H9 (cell line): ENCODE results near the gene EHMT2. TPM values are rescaled to one million over a fixed set of nuclear protein-coding genes. Genes with fewer than 3 reads are reported as not detected.

ENCODE experiments used
- DNase-seq: peaks from one replicate; pipeline ENCODE4 v3.0.0-alpha.2; 2017
- H2AFZ ChIP-seq: one replicate; pipeline ENCODE4 v1.6.1; 2013; ENCODE audit warnings: mild to moderate bottlenecking, low read length, control low read depth, moderate library complexity
- H2AK5ac ChIP-seq: 2 replicates; pipeline ENCODE4 v1.6.1; 2013; ENCODE audit warnings: low read length, control low read depth, mixed read lengths; ENCODE audit not compliant: insufficient read length
- H2BK120ac ChIP-seq: one replicate; pipeline ENCODE4 v1.6.1; 2013; ENCODE audit warnings: low read depth, mild to moderate bottlenecking, low read length, control low read depth, inconsistent platforms; ENCODE audit not compliant: poor library complexity, severe bottlenecking
- H2BK12ac ChIP-seq: 2 replicates; pipeline ENCODE4 v1.6.1; 2013; ENCODE audit warnings: low read length, control low read depth, mixed read lengths, low read depth; ENCODE audit not compliant: insufficient read length
- H2BK15ac ChIP-seq: 2 replicates; pipeline ENCODE4 v1.6.1; 2013; ENCODE audit warnings: low read depth, low read length, control low read depth
- H2BK20ac ChIP-seq: one replicate; pipeline ENCODE4 v1.6.1; 2013; ENCODE audit warnings: low read depth, mild to moderate bottlenecking, low read length, control low read depth, inconsistent platforms; ENCODE audit not compliant: poor library complexity, severe bottlenecking
- H2BK5ac ChIP-seq: 2 replicates; pipeline ENCODE4 v1.6.1; 2013; ENCODE audit warnings: low read length, control low read depth, mixed read lengths; ENCODE audit not compliant: insufficient read length
- H3K14ac ChIP-seq: 2 replicates; pipeline ENCODE4 v1.6.1; 2013; ENCODE audit warnings: low read length, control low read depth; ENCODE audit not compliant: insufficient read depth
- H3K18ac ChIP-seq: 2 replicates; pipeline ENCODE4 v1.6.1; 2013; ENCODE audit warnings: low read depth, mild to moderate bottlenecking, mixed read lengths, low read length, control low read depth; ENCODE audit not compliant: insufficient read length
- H3K23ac ChIP-seq: 2 replicates; pipeline ENCODE4 v1.6.1; 2013; ENCODE audit warnings: low read length, control low read depth, mixed read lengths, low read depth; ENCODE audit not compliant: insufficient read length
- H3K23me2 ChIP-seq: 2 replicates; pipeline ENCODE4 v1.6.1; 2013; ENCODE audit warnings: low read depth, mild to moderate bottlenecking, mixed read lengths, low read length, control low read depth; ENCODE audit not compliant: insufficient read length, poor library complexity, severe bottlenecking
- H3K27ac ChIP-seq: 2 replicates; pipeline ENCODE4 v1.5.1; 2013; ENCODE audit warnings: low read length, control low read depth, mixed read lengths, low read depth; ENCODE audit not compliant: insufficient read length
- H3K27me3 ChIP-seq: 2 replicates; pipeline ENCODE4 v1.6.1; 2013; ENCODE audit warnings: low read length, control low read depth, inconsistent platforms; ENCODE audit not compliant: insufficient read depth
- H3K4ac ChIP-seq: 2 replicates; pipeline ENCODE4 v1.6.1; 2013; ENCODE audit warnings: low read depth, mild to moderate bottlenecking, control low read depth, inconsistent platforms, low read length, moderate library complexity
- H3K4me1 ChIP-seq: 2 replicates; pipeline ENCODE4 v1.6.1; 2013; ENCODE audit warnings: low read length, control low read depth, inconsistent platforms; ENCODE audit not compliant: insufficient read depth
- H3K4me2 ChIP-seq: 2 replicates; pipeline ENCODE4 v1.6.1; 2013; ENCODE audit warnings: low read length, control low read depth, mixed read lengths; ENCODE audit not compliant: insufficient read length, insufficient read depth
- H3K56ac ChIP-seq: 2 replicates; pipeline ENCODE4 v1.6.1; 2013; ENCODE audit warnings: low read depth, mild to moderate bottlenecking, mixed read lengths, low read length, control low read depth; ENCODE audit not compliant: insufficient read length
- H3K79me1 ChIP-seq: 2 replicates; pipeline ENCODE4 v1.6.1; 2013; ENCODE audit warnings: low read depth, mild to moderate bottlenecking, moderate library complexity, low read length, control low read depth, inconsistent platforms; ENCODE audit not compliant: insufficient read depth, poor library complexity, severe bottlenecking
- H3K79me2 ChIP-seq: 2 replicates; pipeline ENCODE4 v1.6.1; 2013; ENCODE audit warnings: low read length, control low read depth, inconsistent platforms; ENCODE audit not compliant: insufficient read depth
- H3K9ac ChIP-seq: 2 replicates; pipeline ENCODE4 v1.6.1; 2013; ENCODE audit warnings: low read length, control low read depth, mixed read lengths; ENCODE audit not compliant: insufficient read length; ENCODE audit errors: extremely low read depth
- H3K9me3 ChIP-seq: one replicate; pipeline ENCODE4 v1.6.1; 2013; ENCODE audit warnings: low read depth, low read length, inconsistent platforms; ENCODE audit not compliant: control insufficient read depth
- H3T11ph ChIP-seq: one replicate; pipeline ENCODE4 v1.6.1; 2013; ENCODE audit warnings: mild to moderate bottlenecking, low read length, control low read depth, inconsistent platforms
- H4K20me1 ChIP-seq: one replicate; pipeline ENCODE4 v1.6.1; 2013; ENCODE audit not compliant: control insufficient read depth, insufficient read length, insufficient read depth
- H4K5ac ChIP-seq: 2 replicates; pipeline ENCODE4 v1.6.1; 2013; ENCODE audit warnings: low read depth, mild to moderate bottlenecking, mixed read lengths, low read length, control low read depth; ENCODE audit not compliant: insufficient read length
- H4K8ac ChIP-seq: replicated peaks from 2 replicates; pipeline ENCODE4 v1.6.1; 2013; ENCODE audit warnings: low read length, control low read depth, mixed read lengths, low read depth; ENCODE audit not compliant: insufficient read length
- H4K91ac ChIP-seq: 2 replicates; pipeline ENCODE4 v1.6.1; 2013; ENCODE audit warnings: low read depth, mild to moderate bottlenecking, moderate library complexity, mixed read lengths, low read length, control low read depth; ENCODE audit not compliant: insufficient read length
- H3K27ac Mint-ChIP-seq, 3 experiments: 2 replicates in 2 of 3; 3 replicates in 1 of 3; pipeline ENCODE4 v1.8.0; 2020 to 2021; ENCODE audit warnings: mixed read lengths in 3 of 3, mild to moderate bottlenecking in 1 of 3, moderate library complexity in 1 of 3
- H3K27me3 Mint-ChIP-seq: 2 replicates; pipeline ENCODE4 v1.8.0; 2021; ENCODE audit warnings: low read depth, mild to moderate bottlenecking, moderate library complexity, mixed read lengths
- H3K36me3 Mint-ChIP-seq, 3 experiments: 2 replicates in 2 of 3; 3 replicates in 1 of 3; pipeline ENCODE4 v1.8.0; 2020 to 2021; ENCODE audit warnings: low read depth in 3 of 3, mixed read lengths in 3 of 3; ENCODE audit not compliant: insufficient read depth in 1 of 3
- H3K4me1 Mint-ChIP-seq, 2 experiments: 2 replicates each; pipeline ENCODE4 v1.8.0; 2020; ENCODE audit warnings: mixed read lengths in 2 of 2
- H3K4me3 Mint-ChIP-seq, 2 experiments: 2 replicates in 1 of 2; 3 replicates in 1 of 2; pipeline ENCODE4 v1.8.0; 2020 to 2021; ENCODE audit warnings: mild to moderate bottlenecking in 2 of 2, mixed read lengths in 2 of 2, moderate library complexity in 1 of 2
- H3K9me3 Mint-ChIP-seq, 2 experiments: 2 replicates in 1 of 2; 3 replicates in 1 of 2; pipeline ENCODE4 v1.8.0; 2020; ENCODE audit warnings: mild to moderate bottlenecking in 2 of 2, mixed read lengths in 2 of 2, moderate library complexity in 1 of 2
- CTCF ChIP-seq: fragments of 200-600 bp; sonication (generic); conservative IDR thresholded peaks from 3 replicates; pipeline ENCODE4 v1.8.0; 2021; ENCODE audit warnings: antibody characterized with exemption, mild to moderate bottlenecking
- WGBS: extraction: QIAGEN DNeasy Blood & Tissue Kit; methylation state at CpG from one replicate; pipeline ENCODE4 v1.1.7; 2013; ENCODE audit warnings: missing lambda C conversion rate, low lambda C conversion rate, mixed read lengths; ENCODE audit not compliant: insufficient read length; ENCODE audit errors: extremely low coverage; 5-methylcytosine and 5-hydroxymethylcytosine counted together
- total RNA-seq: library from RNA; stranded (reverse); gene quantifications from 2 replicates; pipeline ENCODE4 v1.2.1, GENCODE V29; 2021

Gene EHMT2
- total RNA-seq, 1 experiment from 2014 or later, result 124 TPM

- TF ChIP-seq CTCF, result no peak
- H2AFZ ChIP-seq, result no peak overlapping the region
- no CpG with 5 or more reads among the region's 11 CpGs for WGBS
These were observed 48.9 kb upstream of the EHMT2 start for GRCh38 chr6:31946370-31946885.

More at GRCh38 chr6:31946370-31946885, 48.9 kb upstream of the EHMT2 start:
- Histone ChIP-seq H3K9ac (no peak overlapping the region), H4K8ac (no peak overlapping the region), H3T11ph (no peak overlapping the region), H3K14ac (no peak overlapping the region), H2BK15ac (no peak overlapping the region), H3K4ac (no peak overlapping the region), H2BK20ac (no peak overlapping the region), H4K91ac (no peak overlapping the region), H3K27ac (no peak overlapping the region), H3K79me2 (no peaks in the 10 kb centered on the region), H3K56ac (no peak overlapping the region), H3K18ac (no peak overlapping the region), H4K20me1 (peaks cover 2% of the 10 kb centered on the region), H3K23ac (no peak overlapping the region), H2BK120ac (no peak overlapping the region), H3K9me3 (no peaks in the 10 kb centered on the region), H2AK5ac (no peak overlapping the region), H3K27me3 (no peaks in the 10 kb centered on the region), H2BK12ac (no peak overlapping the region), H3K23me2 (no peaks in the 10 kb centered on the region), H3K4me2 (no peak overlapping the region), H3K4me1 (no peaks in the 10 kb centered on the region), H4K5ac (no peak overlapping the region), H2BK5ac (no peak overlapping the region), H3K79me1 (no peaks in the 10 kb centered on the region)
- H3K9me3 Mint-ChIP-seq, result no peaks in the 10 kb centered on the region
- peak overlapping the region in 1 of 3 experiments; percentile 87; a peak in 2 of 7 replicates for H3K27ac Mint-ChIP-seq
- peaks cover 57% of the 10 kb centered on the region for H3K27me3 Mint-ChIP-seq
- peaks cover 5 to 8% of the 10 kb centered on the region in 2 experiments; a peak in 3 of 4 replicates for H3K4me1 Mint-ChIP-seq
- no peak overlapping the region for H3K4me3 Mint-ChIP-seq
- peaks cover 0 to 12% (median 8%) of the 10 kb centered on the region in 3 experiments; a peak in 6 of 7 replicates for H3K36me3 Mint-ChIP-seq
- no peak for DNase-seq
